KBM-7 (cell line): ENCODE results near the gene PLD2.
"Not testable (repeated sequence)": the region's sequence is repeated elsewhere in the genome, so short reads cannot be mapped to it uniquely, and the experiment has no call there.

Experiments used
- DNase-seq: peaks from one replicate; pipeline ENCODE4 v3.0.0-alpha.2; 2015
- in situ Hi-C: fragments of 300-500 bp; cut with MboI; formaldehyde crosslinking; loops from 2 replicates; pipeline ENCODE4 v1.14.3; 2020; ENCODE audit warnings: low sequenced_read_pairs, low pct_unique_long_range_greater_than_20kb, mixed read lengths

Gene PLD2

DNA sequence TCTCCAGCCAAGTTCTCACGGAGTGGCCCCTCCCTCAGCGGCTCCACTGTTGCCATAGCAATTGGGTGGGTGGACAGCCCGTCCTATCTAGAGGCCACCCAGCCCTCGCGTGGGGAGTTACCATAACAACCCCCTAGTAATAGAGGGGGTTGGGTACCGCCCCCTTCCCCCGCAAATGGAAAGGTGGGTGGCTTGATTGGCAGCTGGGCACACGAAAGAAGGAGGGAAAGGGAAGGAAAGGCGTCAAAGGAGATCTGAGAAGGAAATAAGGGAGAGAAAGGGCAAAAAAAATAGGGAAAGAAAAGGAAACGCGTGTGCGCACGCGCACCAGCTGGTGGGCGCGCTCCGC lies 25.9 kb downstream of the PLD2 start:
- DNase-seq, in situ Hi-C loops: not testable (repeated sequence)

GRCh38 chr17:4833178-4833940 lies 26.4 kb downstream of the PLD2 start, which contains the start of gene MINK1:
TSS of gene MINK1 (plus strand) at chr17:4833340. CDS start at chr17:4833584, 244 bp downstream.
- DNase-seq, result peak; percentile 94
- in situ Hi-C loops, result no loop called here

GRCh38 chr17:4833941-4834680 lies 27.2 kb downstream of the PLD2 start:
- in situ Hi-C loops, result no loop called here
- DNase-seq, result peak; percentile 28

DNA sequence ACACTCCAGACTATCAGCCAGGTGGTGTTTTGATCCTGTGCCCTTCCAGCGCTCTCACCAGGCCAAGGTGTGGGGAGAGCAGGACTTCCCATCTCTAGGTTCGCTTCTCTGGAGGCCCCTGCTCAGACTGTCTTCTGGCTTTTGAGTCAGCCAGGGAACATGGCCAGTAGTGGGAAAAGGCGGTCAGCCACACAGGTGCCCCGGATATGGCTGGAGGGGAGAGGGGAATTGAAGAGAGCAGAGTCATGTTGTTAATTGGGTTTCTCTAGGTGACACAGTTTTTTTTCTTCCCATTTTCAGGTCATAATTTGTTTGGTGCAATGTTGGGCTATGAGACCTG lies 27.7 kb downstream of the PLD2 start:
- DNase-seq, result no peak
- in situ Hi-C loops, result no loop called here

- in situ Hi-C loops, result no loop called here
- DNase-seq, result no peak
Observed at GRCh38 chr17:4836221-4836620, 29.3 kb downstream of the PLD2 start.

DNA sequence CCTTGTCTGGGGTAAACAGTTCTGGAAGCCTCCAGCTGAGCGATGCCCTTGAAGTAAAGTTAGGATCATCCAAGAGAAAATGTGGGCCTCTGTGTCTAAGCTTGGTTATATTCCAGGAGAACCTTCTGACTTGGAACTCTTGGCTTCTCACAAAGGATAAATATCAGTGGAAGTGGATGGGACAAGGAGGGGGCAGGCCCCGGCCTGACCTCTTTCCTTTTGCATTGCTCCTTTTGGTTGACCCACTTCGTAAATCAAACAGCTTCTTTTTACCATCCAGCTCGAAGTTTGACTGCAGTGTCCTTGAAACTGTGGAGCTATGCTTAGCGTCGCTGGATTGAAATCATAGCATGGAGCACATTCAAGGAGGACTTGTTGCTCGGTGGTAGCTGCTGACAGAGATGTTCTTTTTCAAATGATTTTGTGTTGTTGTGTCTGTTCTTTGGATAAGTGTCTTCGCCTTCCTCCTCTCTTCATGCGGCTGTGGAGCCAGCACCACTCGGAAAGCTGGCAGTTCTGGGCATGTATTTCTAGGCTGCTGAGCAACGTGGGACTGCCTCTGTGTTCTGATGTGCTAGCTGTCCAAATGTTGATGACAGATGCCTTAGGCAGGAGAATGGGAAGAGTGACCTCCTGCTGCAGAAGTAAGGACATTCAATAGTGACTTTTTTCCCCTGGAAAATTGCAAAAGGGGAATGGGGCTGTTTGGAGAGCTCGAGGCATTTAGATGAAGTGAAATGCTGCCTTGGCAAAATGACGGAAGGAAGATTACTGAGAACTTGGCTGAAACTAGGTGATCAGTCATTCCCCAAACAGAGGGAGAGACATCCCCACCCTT lies 30.7 kb downstream of the PLD2 start:
- in situ Hi-C loops, result no loop called here
- no peak for DNase-seq

DNA sequence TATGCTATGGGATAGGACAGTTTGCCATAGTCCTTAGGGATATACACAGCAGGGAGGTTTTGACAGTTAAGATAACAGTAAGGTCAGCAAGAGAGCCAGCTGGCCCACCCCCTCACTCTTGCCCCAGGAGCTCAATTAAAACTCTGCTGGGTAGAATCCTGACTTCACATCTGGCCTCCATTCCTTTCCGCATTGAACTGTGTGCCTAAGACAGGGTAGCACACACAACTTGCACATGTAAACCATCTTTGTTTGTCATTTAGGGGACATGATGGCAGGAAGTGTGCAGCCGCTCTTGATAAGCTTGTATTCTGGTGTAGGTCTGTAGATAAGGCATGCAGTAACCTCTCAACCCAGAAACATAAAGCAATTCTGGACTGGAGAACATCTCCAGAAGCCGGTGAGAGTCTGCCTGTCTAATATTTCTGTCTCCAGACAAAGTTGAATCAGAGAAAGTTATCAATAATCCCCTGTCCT lies 31.4 kb downstream of the PLD2 start:
- in situ Hi-C loops, result no loop called here
- no peak for DNase-seq

- in situ Hi-C loops, result no loop called here
- no peak for DNase-seq
Observed at GRCh38 chr17:4839221-4839620, 32.3 kb downstream of the PLD2 start.

DNA sequence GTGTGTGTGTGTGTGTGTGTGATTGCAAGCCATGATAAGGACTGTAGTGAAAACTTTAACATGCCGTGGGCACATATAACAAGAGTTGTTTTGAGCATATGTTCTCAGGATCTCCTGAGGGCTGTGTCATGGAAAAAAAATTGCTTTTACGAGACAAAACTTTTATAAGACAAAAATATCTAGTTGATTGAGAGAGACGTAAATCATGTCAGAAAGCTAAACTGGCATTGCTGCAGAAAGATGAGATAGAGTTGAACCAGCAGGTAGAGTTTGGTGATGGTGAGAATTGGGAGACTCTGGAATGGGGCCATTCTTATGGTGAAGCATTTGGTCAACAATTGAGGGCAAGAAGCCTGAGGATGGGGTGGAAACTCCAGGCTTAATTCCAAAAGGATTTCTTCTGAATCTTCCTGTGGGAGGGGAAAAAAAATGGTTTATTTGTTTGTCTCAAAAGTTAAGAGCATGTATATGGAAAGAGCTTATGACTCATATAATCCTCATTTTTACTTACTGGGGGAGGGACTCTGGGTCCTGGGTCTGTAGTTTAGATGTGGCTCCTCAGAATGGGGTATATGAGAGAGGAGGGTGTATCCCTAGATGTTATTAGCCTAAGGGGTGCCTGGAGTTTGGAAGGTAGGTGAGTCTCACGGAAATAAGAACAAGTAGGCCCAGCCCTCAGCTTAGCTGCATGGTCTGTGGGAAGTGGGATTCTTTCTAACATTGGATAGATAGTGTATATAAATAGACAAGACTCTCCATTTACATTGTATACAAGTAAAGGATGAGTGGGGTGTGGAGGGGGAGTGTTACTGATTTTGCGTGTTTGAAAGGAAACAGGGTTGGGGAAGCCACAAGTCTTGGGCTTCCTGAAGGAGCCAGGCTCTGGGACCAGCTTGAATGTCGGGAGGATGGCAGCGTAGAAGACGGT lies 33.3 kb downstream of the PLD2 start:
- in situ Hi-C loops, result no loop called here
- no peak for DNase-seq

DNA sequence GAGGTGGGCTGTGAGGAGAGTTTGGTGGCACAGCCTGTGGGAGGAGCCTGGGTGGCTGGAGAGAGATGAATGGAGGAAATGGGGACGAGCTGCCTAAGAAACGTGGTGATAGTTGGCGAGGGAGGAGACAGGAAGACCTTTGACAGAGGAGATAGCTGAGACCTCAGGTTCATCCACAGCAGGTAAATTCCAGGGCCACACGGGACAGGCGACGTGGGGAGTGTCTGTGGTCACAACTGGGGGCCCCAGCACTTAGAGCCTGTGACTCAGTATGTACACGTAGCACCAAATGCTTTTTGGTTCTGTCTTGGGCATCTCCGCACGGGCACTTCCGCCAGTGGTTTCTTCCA lies 33.9 kb downstream of the PLD2 start:
- no peak for DNase-seq
- in situ Hi-C loops, result no loop called here

GRCh38 chr17:4842376-4842775 lies 35.4 kb downstream of the PLD2 start:
- in situ Hi-C loops, result no loop called here
- DNase-seq, result no peak

- peak; percentile 21 for DNase-seq
- in situ Hi-C loops, result no loop called here
Observed at GRCh38 chr17:4843321-4844000, 36.5 kb downstream of the PLD2 start.

- DNase-seq, result no peak
- in situ Hi-C loops, result no loop called here
Observed at GRCh38 chr17:4845118-4845517, 38.2 kb downstream of the PLD2 start.

GRCh38 chr17:4846635-4847390 lies 39.9 kb downstream of the PLD2 start:
- no peak for DNase-seq
- in situ Hi-C loops, result no loop called here

- in situ Hi-C loops, result no loop called here
- DNase-seq, result no peak
Observed at GRCh38 chr17:4849011-4849536, 42.1 kb downstream of the PLD2 start.

GRCh38 chr17:4850246-4850645 lies 43.3 kb downstream of the PLD2 start:
- in situ Hi-C loops, result no loop called here
- DNase-seq, result no peak

DNA sequence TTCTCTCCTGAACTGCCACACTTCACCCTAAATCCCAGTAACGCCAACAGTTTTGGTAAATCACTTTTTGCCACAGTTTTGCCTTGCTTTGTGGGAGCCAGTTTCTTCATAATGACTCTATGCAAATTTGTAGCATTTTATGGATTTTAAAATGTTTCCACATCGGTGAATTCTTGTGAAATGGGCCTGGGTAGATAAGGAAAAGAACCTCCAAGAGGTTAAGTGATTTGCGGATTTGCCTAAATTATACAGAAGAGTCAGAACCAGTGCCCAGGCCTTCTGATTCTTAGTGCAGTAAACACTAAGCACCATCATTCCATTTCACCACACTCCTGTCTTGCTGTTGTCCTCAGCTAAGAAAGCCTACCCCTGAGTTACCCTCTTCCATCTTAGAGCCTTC lies 44.1 kb downstream of the PLD2 start:
- in situ Hi-C loops, result no loop called here
- no peak for DNase-seq
